Activated naive CD8-positive, alpha-beta T cell (primary cell): ENCODE results near the gene C12orf76.
A peak's percentile ranks its signal among the peaks of the same experiment; 100 is the strongest.
"Not testable (repeated sequence)": the region's sequence is repeated elsewhere in the genome, so short reads cannot be mapped to it uniquely, and the experiment has no call there.

Experiments used
- H3K27ac Mint-ChIP-seq: one replicate; pipeline ENCODE4 v1.8.0; 2021; ENCODE audit warnings: mixed read lengths
- H3K27me3 Mint-ChIP-seq: one replicate; pipeline ENCODE4 v1.8.0; 2021; ENCODE audit warnings: mixed read lengths
- H3K36me3 Mint-ChIP-seq: one replicate; pipeline ENCODE4 v1.8.0; 2021; ENCODE audit warnings: mixed read lengths
- H3K4me1 Mint-ChIP-seq: one replicate; pipeline ENCODE4 v1.8.0; 2021; ENCODE audit warnings: low read depth, mixed read lengths
- H3K4me3 Mint-ChIP-seq: one replicate; pipeline ENCODE4 v1.8.0; 2021; ENCODE audit warnings: mild to moderate bottlenecking, mixed read lengths
- H3K9me3 Mint-ChIP-seq: one replicate; pipeline ENCODE4 v1.8.0; 2021; ENCODE audit warnings: low read depth, mixed read lengths

C12orf76 gene

DNA sequence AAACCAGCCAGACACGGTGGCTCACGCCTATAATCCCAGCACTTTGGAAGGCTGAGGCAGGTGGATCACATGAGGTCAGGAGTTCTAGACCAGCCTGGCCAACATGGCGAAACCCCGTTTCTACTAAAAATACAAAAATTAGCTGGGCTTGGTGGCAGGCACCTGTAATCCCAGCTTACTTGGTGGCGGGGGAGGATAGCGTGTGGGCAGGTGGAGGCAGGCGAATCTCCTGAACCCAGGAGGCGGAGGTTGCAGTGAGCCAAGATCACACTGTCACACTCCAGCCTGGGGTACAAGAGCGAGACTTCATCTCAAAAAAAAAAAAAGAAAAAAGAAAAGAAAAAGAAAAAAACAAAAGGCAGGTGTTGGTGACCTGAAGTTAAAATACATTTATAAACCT, 24.3 kb upstream of the C12orf76 start:
- H3K4me3 Mint-ChIP-seq: peak overlapping the region; percentile 90
- not testable (repeated sequence) for H3K27ac Mint-ChIP-seq, H3K27me3 Mint-ChIP-seq, H3K36me3 Mint-ChIP-seq, H3K9me3 Mint-ChIP-seq
- H3K4me1 Mint-ChIP-seq: peaks cover 30% of the 10 kb centered on the region

DNA sequence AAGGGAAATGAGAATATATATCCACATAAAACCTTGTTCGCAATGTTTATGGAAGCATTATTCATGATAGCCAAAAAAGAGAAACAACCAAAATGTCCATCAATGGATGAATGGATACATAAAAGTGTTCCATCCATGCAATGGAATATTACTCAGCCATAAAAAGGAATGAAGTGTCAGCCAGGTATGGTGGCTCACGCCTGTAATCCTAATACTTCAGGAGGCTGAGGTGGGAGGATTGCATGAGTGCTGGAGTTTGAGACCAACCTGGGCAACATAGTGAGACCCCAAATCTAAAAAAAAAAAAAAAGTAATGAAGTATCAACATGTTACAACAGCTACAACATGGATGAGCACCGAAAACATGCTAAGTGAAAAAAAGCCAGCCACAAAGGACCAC, 23.6 kb upstream of the C12orf76 start:
- Mint-ChIP-seq H3K4me1 (peaks cover 28% of the 10 kb centered on the region), H3K27ac (peak overlapping the region; percentile 43), H3K36me3 (peaks cover 5% of the 10 kb centered on the region), H3K27me3 (no peaks in the 10 kb centered on the region), H3K4me3 (peak overlapping the region; percentile 90), H3K9me3 (no peaks in the 10 kb centered on the region)

GRCh38 chr12:110071504-110071903, 23.2 kb upstream of the C12orf76 start:
- peaks cover 5% of the 10 kb centered on the region for H3K36me3 Mint-ChIP-seq
- H3K4me3 Mint-ChIP-seq: peak overlapping the region; percentile 90
- H3K9me3 Mint-ChIP-seq: no peaks in the 10 kb centered on the region
- no peak overlapping the region for H3K27ac Mint-ChIP-seq
- H3K4me1 Mint-ChIP-seq: peaks cover 28% of the 10 kb centered on the region
- no peaks in the 10 kb centered on the region for H3K27me3 Mint-ChIP-seq

DNA sequence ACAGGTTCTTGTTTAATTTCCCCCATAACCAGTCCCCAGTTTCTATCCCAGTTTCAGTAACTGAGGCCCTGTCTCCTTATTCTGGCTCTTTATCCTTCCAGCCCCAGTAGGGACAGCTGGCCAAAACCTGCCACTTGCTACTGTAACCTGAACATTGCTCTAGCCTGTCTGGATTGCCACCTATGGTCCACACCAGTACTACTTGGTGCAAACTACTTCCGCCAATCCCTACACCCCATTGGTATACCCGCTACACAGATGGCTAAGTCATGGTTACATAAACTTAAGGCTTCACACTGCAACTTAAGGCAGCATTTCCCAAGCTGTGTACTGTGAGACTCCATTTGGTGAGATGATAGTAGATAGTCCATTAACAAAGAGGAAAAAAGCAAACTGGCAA, 20.3 kb upstream of the C12orf76 start:
- no peaks in the 10 kb centered on the region for H3K27me3 Mint-ChIP-seq
- H3K9me3 Mint-ChIP-seq: no peaks in the 10 kb centered on the region
- H3K36me3 Mint-ChIP-seq: peaks cover 5% of the 10 kb centered on the region
- no peak overlapping the region for H3K27ac Mint-ChIP-seq
- no peak overlapping the region for H3K4me3 Mint-ChIP-seq
- peaks cover 18% of the 10 kb centered on the region for H3K4me1 Mint-ChIP-seq

DNA sequence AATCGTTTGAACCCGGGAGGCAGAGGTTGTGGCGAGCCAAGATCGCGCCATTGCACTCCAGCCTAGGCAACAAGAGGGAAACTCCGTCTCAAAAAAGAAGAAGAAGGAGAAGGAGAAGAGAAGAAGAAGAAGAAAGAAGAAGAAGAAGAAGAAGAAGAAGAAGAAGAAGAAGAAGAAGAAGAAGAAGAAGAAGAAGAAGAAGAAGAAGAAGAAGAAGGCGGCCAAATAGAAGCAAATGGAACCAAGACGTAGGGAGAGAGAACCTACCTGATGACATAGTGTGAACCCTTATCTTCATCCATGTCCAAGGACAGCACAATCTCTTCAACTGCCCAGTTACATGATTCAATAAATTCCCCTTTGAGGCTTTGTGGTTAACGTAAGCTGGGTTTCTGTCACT, 19.8 kb upstream of the C12orf76 start:
- not testable (repeated sequence) for H3K9me3 Mint-ChIP-seq, H3K27me3 Mint-ChIP-seq, H3K4me3 Mint-ChIP-seq, H3K27ac Mint-ChIP-seq, H3K36me3 Mint-ChIP-seq
- peaks cover 13% of the 10 kb centered on the region for H3K4me1 Mint-ChIP-seq

GRCh38 chr12:110067531-110067930, 19.2 kb upstream of the C12orf76 start:
- H3K27ac Mint-ChIP-seq: no peak overlapping the region
- H3K4me1 Mint-ChIP-seq: peaks cover 10% of the 10 kb centered on the region
- H3K4me3 Mint-ChIP-seq: no peak overlapping the region

DNA sequence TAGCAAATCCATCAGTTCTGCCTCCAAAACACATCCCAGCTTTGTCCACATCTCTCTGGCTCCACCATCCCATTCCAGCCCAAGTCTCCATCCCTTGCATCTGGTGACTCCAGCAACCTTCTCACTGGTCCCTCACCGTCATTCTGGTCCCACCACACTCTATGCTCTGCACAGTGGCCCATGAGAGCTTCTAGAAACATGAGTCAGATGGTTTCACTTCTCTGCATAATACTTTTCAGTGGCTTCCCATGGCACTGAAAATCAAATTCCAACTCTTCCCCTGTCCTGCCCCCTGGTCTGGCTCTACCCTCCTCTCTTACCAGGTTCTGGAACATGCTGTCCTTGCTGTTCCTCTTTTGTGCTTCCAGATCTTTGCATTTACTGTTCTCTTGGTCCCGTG, 17.2 kb upstream of the C12orf76 start:
- no peak overlapping the region for H3K27ac Mint-ChIP-seq
- peaks cover 2% of the 10 kb centered on the region for H3K27me3 Mint-ChIP-seq
- no peaks in the 10 kb centered on the region for H3K36me3 Mint-ChIP-seq
- peaks cover 6% of the 10 kb centered on the region for H3K4me1 Mint-ChIP-seq
- H3K9me3 Mint-ChIP-seq: no peaks in the 10 kb centered on the region
- no peak overlapping the region for H3K4me3 Mint-ChIP-seq

More at GRCh38 chr12:110067531-110067930, 19.2 kb upstream of the C12orf76 start:
- peaks cover 2% of the 10 kb centered on the region for H3K36me3 Mint-ChIP-seq
- H3K9me3 Mint-ChIP-seq: no peaks in the 10 kb centered on the region
- no peaks in the 10 kb centered on the region for H3K27me3 Mint-ChIP-seq

- H3K4me1 Mint-ChIP-seq: peaks cover 15% of the 10 kb centered on the region
- no peaks in the 10 kb centered on the region for H3K36me3 Mint-ChIP-seq
- no peaks in the 10 kb centered on the region for H3K9me3 Mint-ChIP-seq
- H3K4me3 Mint-ChIP-seq: no peak overlapping the region
- no peak overlapping the region for H3K27ac Mint-ChIP-seq
- H3K27me3 Mint-ChIP-seq: peaks cover 2% of the 10 kb centered on the region
Measured at GRCh38 chr12:110062241-110062640, 13.9 kb upstream of the C12orf76 start.

DNA sequence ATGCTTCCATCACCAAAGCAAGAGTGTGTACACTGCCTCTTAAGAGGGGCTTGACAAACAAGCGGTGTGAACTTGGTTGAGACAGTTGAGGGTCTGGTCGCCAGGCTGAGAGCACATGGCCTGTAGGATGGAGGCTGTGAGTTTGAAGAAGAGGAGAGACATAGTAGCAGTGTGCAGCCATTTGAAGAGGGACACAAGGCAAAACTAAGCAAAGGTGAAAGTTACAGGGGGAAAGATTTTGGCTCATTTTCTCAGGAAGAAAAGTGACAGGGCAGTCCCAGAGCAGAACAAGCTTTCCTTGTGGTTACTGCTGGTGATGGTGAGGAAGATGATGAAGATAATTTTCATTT, 11.3 kb upstream of the C12orf76 start:
- Mint-ChIP-seq H3K4me3 (no peak overlapping the region), H3K36me3 (no peaks in the 10 kb centered on the region), H3K27me3 (peaks cover 2% of the 10 kb centered on the region), H3K4me1 (peaks cover 19% of the 10 kb centered on the region), H3K27ac (no peak overlapping the region), H3K9me3 (no peaks in the 10 kb centered on the region)

DNA sequence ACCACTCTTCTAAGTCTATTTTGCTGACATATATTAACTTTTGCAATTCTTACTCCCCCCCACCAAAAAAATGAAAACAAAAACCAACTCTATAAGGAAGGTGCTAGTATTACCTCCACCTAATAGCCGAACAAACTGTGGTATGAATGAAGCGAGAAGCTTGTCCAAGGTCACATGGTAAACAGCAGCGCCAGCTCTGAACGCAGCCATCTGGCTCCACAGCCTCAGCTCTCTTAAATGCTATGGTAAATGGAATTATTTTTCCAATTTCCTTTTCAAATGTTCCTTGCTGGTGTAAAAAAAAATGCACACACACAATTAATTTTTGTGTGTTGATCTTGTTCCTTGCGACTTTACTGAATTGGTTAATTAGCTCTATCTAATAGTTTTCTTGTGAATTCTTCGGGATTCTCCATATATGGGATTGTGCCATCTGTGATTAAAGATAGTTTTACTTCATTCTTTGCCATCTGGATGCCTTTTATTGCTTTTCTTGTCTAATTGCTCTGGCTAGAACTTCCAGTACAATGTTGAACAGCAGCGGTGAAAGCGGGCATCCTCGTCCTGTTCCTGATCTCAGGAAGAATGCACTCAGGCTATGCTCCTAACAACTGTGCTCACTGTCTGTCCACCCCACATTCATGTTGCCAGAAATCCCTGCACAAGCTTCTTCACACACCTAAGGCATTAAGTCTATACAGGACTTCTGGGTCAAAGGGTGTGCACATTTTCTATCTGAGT, 10.7 kb upstream of the C12orf76 start:
- no peaks in the 10 kb centered on the region for H3K9me3 Mint-ChIP-seq
- H3K4me3 Mint-ChIP-seq: no peak overlapping the region
- no peak overlapping the region for H3K27ac Mint-ChIP-seq

GRCh38 chr12:110056643-110057042, 8.3 kb upstream of the C12orf76 start:
- not testable (repeated sequence) for H3K4me3 Mint-ChIP-seq, H3K9me3 Mint-ChIP-seq
- H3K4me1 Mint-ChIP-seq: peaks cover 19% of the 10 kb centered on the region

More for the DNA sequence above, 10.7 kb upstream of the C12orf76 start:
- H3K27me3 Mint-ChIP-seq: peaks cover 2% of the 10 kb centered on the region
- H3K36me3 Mint-ChIP-seq: no peaks in the 10 kb centered on the region
- H3K4me1 Mint-ChIP-seq: peaks cover 19% of the 10 kb centered on the region

DNA sequence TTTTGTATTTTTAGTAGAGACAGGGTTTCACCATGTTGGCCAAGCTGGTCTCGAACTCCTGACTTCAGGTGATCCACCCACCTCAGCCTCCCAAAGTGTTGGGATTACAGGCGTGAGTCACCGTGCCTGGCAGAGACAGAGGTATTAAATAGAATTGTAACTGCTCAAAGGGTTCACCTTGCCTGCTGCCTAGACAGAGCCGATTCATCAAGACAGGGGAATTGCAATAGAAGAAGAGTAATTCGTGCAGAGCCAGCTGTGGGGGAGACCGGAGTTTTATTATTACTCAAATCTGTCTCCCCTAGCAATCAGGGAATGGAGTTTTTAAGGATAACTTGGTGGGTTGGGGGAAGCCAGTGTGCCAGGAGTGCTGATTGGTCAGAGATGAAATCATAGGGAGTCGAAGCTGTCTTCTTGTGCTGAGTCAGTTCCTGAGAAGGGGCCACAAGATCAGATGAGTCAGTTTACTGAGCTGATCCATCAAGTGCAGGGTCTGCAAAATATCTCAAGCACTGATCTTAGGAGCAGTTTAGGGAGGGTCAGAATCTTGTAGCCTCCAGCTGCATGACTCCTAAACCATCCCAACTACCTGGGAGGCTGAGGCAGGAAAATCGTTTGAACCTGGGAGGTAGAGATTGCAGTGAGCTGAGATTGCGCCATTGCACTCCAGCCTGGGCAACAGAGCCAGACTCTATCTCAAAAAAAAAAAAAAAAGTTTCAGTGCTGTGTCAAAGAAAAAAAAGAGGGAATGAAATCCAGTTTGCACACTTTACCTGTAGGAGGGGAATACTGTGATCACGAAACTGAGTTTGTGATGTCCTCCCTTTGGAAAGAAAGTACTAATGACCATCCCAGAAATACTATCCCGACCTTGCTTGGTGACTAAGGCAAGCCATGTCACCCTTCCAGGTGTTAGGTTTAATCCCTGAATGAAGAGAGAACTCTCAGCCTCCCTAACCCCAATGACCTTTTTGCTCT, 7.3 kb upstream of the C12orf76 start:
- not testable (repeated sequence) for H3K36me3 Mint-ChIP-seq, H3K4me3 Mint-ChIP-seq, H3K9me3 Mint-ChIP-seq, H3K27me3 Mint-ChIP-seq
- Mint-ChIP-seq H3K4me1 (peaks cover 16% of the 10 kb centered on the region), H3K27ac (peak overlapping the region; percentile 34)

More at GRCh38 chr12:110056643-110057042, 8.3 kb upstream of the C12orf76 start:
- not testable (repeated sequence) for H3K36me3 Mint-ChIP-seq, H3K27ac Mint-ChIP-seq, H3K27me3 Mint-ChIP-seq

- Mint-ChIP-seq H3K4me1 (peaks cover 30% of the 10 kb centered on the region), H3K4me3 (no peak overlapping the region), H3K27me3 (no peaks in the 10 kb centered on the region), H3K36me3 (no peaks in the 10 kb centered on the region), H3K9me3 (no peaks in the 10 kb centered on the region), H3K27ac (no peak overlapping the region)
Measured at GRCh38 chr12:110050927-110051326, 2.6 kb upstream of the C12orf76 start.

DNA sequence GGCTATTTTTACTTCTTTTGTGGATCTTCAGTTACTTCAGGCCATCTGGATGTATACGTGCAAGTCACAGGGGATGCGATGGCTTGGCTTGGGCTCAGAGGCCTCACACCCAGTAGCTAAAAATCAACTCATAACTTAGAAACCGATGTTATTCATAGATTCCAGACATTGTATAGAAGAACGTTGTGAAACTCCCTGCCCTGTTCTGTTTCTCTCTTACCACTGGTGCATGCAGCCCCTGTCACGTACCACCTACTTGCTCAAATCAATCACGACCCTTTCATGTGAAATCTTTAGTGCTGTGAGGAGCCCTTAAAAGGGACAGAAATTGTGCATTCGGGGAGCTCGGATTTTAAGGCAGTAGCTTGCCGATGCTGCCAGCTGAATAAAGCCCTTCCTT, 1.3 kb upstream of the C12orf76 start:
- Mint-ChIP-seq H3K27ac (peak overlapping the region; percentile 98), H3K4me3 (peak overlapping the region; percentile 93), H3K4me1 (peaks cover 27% of the 10 kb centered on the region)
- not testable (repeated sequence) for H3K27me3 Mint-ChIP-seq, H3K9me3 Mint-ChIP-seq, H3K36me3 Mint-ChIP-seq

GRCh38 chr12:110049034-110049433, 712 bp upstream of the C12orf76 start:
- H3K27me3 Mint-ChIP-seq, H3K36me3 Mint-ChIP-seq, H3K9me3 Mint-ChIP-seq: not testable (repeated sequence)
- Mint-ChIP-seq H3K4me3 (peak overlapping the region; percentile 93), H3K27ac (peak overlapping the region; percentile 98), H3K4me1 (peaks cover 27% of the 10 kb centered on the region)
